HG02623 (cell line): ENCODE measurements around the gene SNAPC2.
"Not testable (repeated sequence)": the region's sequence is repeated elsewhere in the genome, so short reads cannot be mapped to it uniquely, and the experiment has no call there.

ENCODE experiments used
- ATAC-seq: cut with Tn5 transposase; IDR thresholded peaks from one replicate; pipeline ENCODE4 v1.9.1; 2021; ENCODE audit warnings: moderate library complexity; ENCODE audit not compliant: unreplicated experiment

Gene SNAPC2

DNA sequence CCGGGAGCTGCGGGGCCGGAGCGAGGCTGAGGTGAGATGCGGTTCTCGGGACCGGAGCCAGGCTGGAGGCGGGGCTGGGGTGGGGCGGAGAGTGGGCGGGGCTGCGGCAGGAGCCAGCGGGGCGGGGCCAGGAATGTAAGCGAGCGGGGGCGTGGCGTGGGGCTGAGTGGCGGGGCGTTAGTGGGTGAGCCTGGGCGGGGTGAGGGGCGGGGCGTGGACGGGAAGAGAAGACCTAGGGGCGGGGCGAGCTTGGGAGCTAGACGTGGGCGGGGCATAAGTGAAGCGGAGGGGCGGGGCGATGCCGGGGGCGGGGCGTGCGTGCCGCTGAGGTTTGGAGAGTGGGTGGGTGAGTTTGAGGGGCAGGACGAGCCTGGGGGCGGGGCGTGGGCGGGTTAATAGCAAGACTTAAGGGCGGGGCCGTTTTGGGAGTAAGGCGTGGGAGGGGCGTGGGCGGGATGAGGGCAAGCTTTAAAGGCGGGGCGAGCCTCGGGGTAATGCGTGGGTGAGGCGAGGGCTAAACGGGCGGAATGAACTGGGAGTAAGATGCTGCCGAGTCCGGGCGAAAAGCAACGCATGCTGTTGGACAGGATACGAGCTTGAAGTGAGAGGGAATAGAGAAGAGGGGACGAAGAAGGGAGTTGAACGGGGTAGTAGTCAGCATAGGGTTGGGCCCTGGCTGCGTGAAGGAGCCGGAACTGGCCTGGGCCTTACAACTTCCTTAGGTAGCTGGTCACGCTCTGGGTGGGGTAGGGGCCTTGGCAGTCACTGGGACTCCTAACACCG lies 572 bp downstream of the SNAPC2 start:
- ATAC-seq = peak; percentile 37

GRCh38 chr19:7921302-7921966 lies 1.3 kb downstream of the SNAPC2 start:
- ATAC-seq = no peak

- ATAC-seq = no peak
These were observed 2.1 kb downstream of the SNAPC2 start for GRCh38 chr19:7921967-7922835.

- ATAC-seq = no peak
These were observed 2.7 kb downstream of the SNAPC2 start for GRCh38 chr19:7922836-7923195.

DNA sequence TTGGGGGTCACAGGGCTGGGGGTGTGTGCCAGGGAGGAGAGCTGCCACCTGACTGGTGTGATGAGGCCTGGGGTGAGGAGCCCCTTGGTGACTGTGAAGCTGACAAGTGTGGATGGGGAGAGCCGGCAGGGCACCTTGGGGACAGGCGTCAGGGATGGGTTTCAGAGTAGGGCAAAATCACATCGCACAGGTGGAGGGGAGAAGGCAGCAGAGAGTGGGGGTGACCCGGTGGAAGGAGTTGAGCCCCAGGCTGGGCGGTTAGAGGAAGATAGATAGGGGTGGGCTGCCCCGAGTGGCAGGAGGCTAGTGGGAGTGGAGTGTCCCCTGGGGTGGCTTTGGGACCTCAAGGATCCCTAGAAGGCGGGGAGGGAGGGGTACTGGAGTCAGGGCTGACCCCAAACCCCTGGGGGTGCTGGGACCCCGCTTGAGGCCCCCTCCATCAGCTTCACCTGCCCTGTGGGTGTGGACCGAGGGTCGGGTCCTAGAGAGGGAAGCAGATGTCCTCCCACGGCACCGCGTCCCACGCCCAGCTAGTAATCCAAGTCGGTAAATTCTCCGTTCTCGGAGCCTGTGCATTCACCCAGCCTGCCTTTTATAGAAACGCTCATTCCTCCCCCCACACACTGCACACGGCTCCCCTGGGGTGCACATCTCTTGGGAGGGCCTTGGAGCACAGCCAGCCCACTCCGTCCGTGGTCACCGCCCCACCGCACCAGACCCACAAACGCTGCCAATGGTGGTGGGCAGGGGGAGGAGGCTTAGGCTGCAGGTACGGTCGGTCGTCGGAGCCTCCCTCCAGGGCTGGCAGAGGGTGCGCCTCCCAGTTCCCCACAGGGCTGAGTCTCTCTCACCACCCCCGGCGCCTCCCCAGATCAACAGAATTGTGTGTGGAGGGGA lies 3.4 kb downstream of the SNAPC2 start:
- ATAC-seq = no peak

DNA sequence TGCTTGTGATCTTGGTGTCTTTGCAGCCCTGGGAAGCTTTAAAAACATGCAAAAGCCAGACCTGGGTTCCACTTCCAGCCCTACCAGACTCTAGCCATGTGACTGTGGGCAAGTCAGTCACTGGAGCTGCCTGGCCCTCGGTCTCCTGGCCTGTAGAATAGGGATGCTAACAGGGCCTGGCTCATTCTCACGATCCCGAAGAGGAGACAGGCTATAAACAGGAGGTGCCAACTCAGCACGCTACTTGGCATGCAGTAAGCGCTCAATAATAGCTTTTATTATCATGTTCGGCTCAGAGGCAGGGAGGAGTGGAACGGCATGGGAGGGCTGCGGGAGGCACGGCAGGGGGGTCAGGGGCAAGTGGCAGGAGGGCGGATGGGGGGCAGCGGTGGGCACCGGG lies 4.1 kb downstream of the SNAPC2 start:
- ATAC-seq = no peak

- no peak for ATAC-seq
These were observed 4.6 kb downstream of the SNAPC2 start for GRCh38 chr19:7924651-7925170.

GRCh38 chr19:7925171-7925851 lies 5.2 kb downstream of the SNAPC2 start:
- no peak for ATAC-seq

DNA sequence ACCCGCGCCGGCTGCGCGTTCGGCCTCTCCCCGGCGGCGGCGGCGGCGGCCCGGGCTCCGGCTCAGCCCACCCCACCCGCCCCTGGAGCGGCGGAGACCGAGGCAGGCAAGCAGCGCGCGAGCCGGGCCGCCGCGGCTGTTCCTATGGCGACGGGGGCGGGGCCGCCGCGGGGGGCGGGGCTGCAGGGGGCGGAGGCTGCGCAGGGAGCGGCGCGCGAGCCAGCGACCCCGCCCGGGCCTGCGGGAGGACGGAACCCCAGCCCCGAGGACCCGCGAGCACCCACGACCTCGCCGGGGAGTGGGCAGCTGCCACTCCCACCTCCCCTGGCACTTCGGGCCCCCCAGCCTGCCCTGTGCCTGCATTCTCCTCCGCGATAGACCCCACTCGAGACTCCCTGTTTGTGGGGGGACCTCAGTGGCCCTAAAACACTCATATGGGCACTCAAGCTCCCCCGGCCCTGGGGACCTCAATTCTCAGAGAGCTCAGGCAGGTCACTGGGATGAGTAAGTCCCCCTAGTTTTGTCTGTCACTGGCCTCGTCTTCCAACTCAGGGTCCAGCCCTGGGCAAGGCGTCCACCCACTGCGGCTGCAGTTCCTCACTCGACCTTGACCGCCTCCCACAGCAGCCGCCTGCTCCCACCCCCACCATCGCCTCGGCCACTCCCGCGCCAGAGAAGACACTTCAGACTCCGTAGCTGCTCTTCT lies 6.0 kb downstream of the SNAPC2 start, which contains the start of gene CTXN1:
TSS of gene CTXN1 (minus strand) at position 115 of the 706 bp plus-strand sequence. CDS start 597 bp downstream, outside the sequence.
- ATAC-seq = no peak

DNA sequence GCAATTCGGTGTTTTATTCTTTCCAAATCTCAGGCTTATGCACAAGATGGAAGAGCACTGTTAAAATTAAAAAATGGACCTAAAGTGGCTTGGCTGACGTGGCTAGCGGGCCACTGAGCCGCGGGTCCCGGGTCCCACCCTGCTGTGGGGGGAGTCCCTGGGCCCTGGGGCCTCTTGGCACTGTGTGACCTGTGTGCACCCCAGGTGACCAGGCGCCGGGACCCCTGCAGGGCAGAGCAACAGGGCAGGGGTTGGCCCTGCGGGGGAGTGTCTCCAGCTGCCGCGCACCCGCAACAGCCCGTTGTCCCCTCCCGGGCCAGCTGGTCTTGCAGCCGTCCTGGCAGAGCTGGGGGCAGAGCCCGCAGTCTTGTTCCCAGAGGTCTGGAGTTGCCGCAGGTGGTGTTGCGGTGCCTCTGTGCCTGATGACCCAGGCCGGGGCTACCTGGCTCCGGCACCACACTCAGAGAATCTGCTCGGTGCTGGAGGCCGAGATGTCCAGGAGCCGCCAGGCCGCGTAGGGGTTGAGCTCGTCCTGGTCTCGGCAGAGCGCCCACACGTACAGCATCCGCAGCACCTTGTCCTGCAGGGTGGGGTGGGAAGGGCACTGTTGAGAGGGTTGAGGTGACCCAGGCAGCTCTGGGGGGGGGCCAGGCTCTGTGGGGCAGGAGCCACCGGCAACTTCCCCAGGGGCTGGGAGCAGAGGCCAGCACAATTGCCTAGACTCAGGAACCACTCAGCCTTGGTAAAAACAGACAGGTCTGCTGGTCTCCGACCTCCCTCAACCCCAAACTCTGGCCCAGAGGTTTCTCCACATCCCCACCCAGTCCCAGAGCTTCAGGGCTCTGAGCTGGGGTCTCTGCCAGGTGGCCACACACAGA lies 6.8 kb downstream of the SNAPC2 start:
- no peak for ATAC-seq

DNA sequence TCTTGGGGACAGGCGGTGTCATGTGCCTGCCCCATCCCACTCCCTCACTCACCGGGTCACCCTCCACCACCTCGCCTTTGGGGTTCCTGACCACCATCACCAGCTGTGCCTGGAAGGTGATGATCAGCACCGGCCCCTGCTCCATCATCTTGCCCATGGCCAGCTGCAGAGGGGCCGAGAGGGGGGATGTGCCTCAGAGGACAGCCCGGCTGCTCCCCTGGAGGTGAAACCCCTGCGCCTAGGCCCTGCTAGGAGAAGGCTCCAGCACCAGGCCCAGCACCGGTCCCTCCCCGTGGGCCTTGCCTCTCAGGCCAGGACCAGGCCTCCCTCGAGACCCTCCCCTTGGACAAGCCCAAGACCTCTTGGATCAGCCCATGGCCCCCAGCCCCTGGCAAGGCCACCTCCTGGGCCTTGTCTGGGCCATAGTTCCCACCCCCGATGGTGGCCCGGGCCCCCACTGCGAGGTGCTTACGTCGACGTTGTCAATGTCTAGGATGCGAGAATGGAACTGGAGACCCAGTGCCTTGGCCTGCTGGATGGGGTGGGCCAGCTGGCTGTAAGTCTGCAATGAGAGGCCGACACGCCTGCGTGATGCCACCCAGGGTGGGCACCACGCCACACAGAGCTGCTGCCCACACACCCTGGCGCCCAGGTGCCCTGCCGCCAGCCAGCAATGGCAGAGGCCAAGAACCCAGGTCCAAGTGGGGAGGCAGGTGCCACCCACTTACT lies 7.6 kb downstream of the SNAPC2 start:
- no peak for ATAC-seq

DNA sequence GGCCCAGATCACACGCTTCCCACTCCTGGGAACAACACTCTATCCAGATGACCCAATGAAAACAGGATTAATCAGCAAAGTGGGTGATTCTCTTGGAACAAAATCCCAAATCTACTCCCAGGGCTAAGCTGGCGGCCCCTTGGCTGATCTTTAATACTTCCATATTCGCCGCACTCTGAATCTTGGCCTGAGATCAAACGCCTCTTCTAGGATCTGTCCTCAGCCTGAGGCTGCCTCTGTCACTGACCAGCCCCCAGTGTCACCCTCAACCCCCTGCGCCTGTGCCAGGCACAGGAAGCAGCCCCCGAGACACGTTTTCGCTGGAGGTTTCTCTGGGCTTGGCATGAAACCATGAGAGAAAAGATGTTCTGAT lies 8.2 kb downstream of the SNAPC2 start:
- no peak for ATAC-seq

DNA sequence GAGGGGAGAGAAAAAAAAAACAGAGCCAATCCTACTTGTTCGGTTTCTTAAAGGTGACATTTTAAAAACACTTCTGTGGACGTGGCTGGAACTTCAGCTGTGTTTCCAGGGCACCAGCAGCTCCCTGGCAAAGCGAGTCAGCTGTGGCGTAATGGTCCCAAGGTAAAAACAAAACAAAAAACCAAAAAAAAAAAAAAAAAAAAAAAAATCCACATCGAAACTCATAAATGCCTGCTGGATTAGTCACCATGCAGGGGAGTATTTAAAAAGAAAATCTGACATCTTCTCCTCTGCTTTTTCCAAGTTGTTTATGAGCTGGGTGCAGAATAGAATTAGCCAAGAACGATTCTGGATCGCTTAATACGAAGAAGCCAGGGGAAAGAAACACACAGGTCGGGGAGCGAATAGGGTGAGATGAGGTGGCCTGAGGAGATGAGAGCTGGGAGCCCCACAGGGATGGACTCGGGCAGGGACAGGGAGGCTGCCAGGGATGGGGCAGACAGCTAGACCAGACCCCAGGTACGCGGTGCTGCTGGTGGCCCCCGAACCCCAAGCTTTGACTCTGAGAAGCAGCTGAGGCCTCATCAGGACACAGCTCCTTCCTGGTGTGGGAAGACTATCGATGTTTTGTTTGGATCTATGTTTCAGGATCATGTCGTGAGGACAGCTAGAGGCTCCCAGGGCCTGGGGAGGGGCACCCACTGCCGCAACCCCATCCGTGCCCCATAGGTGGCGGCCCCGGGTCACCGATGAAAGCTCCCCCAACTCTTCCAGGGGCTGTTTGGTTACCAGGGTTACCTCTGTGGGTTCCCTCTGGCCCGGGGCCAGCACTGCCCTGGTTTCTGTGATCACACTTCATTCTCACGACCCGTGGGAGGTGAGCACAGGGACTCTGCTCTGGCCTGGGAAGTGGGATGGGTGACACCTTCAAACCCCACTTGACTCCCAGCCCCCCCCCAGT lies 8.9 kb downstream of the SNAPC2 start:
- ATAC-seq = no peak

GRCh38 chr19:7930030-7930429 lies 9.9 kb downstream of the SNAPC2 start:
- not testable (repeated sequence) for ATAC-seq

GRCh38 chr19:7930765-7931164 lies 10.6 kb downstream of the SNAPC2 start:
- ATAC-seq = no peak
